Keratinocyte (primary cell): ENCODE results near the gene TYRO3.

Experiments
- EZH2 ChIP-seq: IDR thresholded peaks from one replicate; pipeline ENCODE4 v1.6.1; 2012; ENCODE audit warnings: inconsistent platforms, mild to moderate bottlenecking, low read length, moderate library complexity
- TF ChIP-seq, protein P1 (sequence below), 3 experiments: IDR thresholded peaks in 1 of 3; conservative IDR thresholded peaks in 1 of 3; optimal IDR thresholded peaks in 1 of 3; 2 replicates in 2 of 3; 3 replicates in 1 of 3; pipeline versions ENCODE3 to v1.5.1; 2011; ENCODE audit warnings: low read length in 3 of 3, mild to moderate bottlenecking in 3 of 3, moderate library complexity in 2 of 3, control low read depth in 1 of 3, inconsistent platforms in 1 of 3; ENCODE audit not compliant: insufficient read depth in 2 of 3; ENCODE audit errors: extremely low read depth in 1 of 3

DNA sequence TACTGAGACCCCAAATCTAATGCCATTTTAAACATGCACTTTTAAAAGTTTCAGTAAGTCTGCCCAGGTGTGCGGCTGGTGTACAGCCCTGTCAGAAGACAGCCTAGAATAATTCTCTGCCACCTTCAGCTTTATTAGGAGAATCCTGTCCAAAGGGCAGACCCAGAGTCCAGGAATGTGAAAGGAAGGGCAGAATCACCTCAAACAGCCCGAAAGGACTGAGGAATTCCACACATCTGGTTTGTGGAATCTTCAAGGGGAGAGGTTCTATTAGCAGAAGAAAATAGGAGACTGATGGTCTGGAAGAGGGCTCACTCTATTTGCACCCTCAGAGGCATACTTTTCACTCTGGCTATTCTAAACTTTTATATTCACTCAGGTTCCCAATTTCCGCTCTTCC is 46.6 kb downstream of the TYRO3 start:
- TF ChIP-seq EZH2 = no peak
- TF ChIP-seq, protein P1, sequence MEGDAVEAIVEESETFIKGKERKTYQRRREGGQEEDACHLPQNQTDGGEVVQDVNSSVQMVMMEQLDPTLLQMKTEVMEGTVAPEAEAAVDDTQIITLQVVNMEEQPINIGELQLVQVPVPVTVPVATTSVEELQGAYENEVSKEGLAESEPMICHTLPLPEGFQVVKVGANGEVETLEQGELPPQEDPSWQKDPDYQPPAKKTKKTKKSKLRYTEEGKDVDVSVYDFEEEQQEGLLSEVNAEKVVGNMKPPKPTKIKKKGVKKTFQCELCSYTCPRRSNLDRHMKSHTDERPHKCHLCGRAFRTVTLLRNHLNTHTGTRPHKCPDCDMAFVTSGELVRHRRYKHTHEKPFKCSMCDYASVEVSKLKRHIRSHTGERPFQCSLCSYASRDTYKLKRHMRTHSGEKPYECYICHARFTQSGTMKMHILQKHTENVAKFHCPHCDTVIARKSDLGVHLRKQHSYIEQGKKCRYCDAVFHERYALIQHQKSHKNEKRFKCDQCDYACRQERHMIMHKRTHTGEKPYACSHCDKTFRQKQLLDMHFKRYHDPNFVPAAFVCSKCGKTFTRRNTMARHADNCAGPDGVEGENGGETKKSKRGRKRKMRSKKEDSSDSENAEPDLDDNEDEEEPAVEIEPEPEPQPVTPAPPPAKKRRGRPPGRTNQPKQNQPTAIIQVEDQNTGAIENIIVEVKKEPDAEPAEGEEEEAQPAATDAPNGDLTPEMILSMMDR (optimal IDR thresholded peaks at IDR 0.05 in 1 of 3, IDR thresholded peaks at IDR 0.05 in 1 of 3, conservative IDR thresholded peaks at IDR 0.05 in 1 of 3; ENCODE audit: extremely low read depth in 1 of 3, insufficient read depth in 2 of 3, low read length in 3 of 3) = no peak
